SU-DHL-6 (cell line): ENCODE results near the gene HRAS.

Experiments used
- EZH2phosphoT487 ChIP-seq: fragments of 200-600 bp; sonication (generic), shearing (Covaris generic); conservative IDR thresholded peaks from 2 replicates; pipeline ENCODE4 v1.6.1; 2018; ENCODE audit warnings: mild to moderate bottlenecking, antibody characterized with exemption, low read length, moderate library complexity, mixed read lengths
- TF ChIP-seq, protein P1 (sequence below): fragments of 200-600 bp; sonication (generic); IDR thresholded peaks from one replicate; pipeline ENCODE4 v1.5.1; 2017; ENCODE audit warnings: antibody characterized with exemption, mild to moderate bottlenecking, low read length, moderate library complexity; ENCODE audit not compliant: insufficient read depth, poor library complexity, severe bottlenecking

DNA sequence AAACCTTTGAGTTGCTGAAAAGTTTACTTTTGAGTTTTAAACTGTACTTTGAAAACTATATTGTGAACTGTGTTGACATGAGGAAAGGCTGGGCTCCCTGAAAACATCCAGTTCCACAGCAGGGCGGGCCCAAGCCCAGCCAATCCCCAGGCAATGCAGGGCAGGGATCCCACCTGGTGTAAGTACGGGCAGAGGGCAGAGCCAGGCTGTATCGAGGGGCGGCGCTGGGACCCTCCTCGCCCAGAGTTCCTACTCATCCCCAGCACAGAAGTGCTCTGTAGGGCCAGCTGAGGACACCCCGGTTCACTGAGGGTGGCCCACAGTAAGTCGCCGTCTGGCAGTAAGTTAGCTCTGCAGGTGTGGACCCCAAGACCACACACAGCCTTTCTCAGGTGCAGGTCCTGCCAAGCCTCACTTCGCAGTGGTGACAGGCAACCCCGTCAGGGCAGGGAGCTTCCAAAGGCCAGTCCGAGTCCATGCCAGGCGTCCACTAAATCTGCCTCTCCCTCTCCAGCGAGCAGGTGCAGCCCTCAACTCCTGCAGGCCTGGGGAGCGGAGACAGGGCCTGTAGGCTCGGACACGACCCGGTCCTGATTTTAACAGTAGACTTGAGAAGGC is 31.7 kb upstream of the HRAS start:
- TF ChIP-seq, protein P1, sequence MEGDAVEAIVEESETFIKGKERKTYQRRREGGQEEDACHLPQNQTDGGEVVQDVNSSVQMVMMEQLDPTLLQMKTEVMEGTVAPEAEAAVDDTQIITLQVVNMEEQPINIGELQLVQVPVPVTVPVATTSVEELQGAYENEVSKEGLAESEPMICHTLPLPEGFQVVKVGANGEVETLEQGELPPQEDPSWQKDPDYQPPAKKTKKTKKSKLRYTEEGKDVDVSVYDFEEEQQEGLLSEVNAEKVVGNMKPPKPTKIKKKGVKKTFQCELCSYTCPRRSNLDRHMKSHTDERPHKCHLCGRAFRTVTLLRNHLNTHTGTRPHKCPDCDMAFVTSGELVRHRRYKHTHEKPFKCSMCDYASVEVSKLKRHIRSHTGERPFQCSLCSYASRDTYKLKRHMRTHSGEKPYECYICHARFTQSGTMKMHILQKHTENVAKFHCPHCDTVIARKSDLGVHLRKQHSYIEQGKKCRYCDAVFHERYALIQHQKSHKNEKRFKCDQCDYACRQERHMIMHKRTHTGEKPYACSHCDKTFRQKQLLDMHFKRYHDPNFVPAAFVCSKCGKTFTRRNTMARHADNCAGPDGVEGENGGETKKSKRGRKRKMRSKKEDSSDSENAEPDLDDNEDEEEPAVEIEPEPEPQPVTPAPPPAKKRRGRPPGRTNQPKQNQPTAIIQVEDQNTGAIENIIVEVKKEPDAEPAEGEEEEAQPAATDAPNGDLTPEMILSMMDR = no peak
- no peak for TF ChIP-seq EZH2phosphoT487
